Esophagus muscularis mucosa (tissue), 4 donors: Measurements from ENCODE around the gene MAP1LC3B2.

ENCODE experiments used
- CTCF ChIP-seq, 3 experiments: fragments of 200-600 bp in 2 of 3; fragments of 450-650 bp in 1 of 3; sonication (generic) in 2 of 3; IDR thresholded peaks; one replicate each; pipeline ENCODE4 v1.5.1; 2017 to 2019; ENCODE audit warnings: antibody characterized with exemption in 3 of 3, mild to moderate bottlenecking in 2 of 3, moderate library complexity in 1 of 3
- EP300 ChIP-seq: sonication (generic); formaldehyde crosslinking; IDR thresholded peaks from one replicate; pipeline ENCODE4 v1.6.1; 2017; ENCODE audit warnings: antibody characterized with exemption
- POLR2A ChIP-seq: fragments of 450-650 bp; IDR thresholded peaks from one replicate; pipeline ENCODE4 v1.6.1; 2017; ENCODE audit warnings: antibody characterized with exemption, moderate library complexity, mild to moderate bottlenecking, low read depth
- POLR2AphosphoS5 ChIP-seq, 2 donors: sonication (generic); formaldehyde crosslinking; IDR thresholded peaks; one replicate each; pipeline ENCODE4 v1.6.1; 2017; ENCODE audit warnings: antibody characterized with exemption in 2 of 2

DNA sequence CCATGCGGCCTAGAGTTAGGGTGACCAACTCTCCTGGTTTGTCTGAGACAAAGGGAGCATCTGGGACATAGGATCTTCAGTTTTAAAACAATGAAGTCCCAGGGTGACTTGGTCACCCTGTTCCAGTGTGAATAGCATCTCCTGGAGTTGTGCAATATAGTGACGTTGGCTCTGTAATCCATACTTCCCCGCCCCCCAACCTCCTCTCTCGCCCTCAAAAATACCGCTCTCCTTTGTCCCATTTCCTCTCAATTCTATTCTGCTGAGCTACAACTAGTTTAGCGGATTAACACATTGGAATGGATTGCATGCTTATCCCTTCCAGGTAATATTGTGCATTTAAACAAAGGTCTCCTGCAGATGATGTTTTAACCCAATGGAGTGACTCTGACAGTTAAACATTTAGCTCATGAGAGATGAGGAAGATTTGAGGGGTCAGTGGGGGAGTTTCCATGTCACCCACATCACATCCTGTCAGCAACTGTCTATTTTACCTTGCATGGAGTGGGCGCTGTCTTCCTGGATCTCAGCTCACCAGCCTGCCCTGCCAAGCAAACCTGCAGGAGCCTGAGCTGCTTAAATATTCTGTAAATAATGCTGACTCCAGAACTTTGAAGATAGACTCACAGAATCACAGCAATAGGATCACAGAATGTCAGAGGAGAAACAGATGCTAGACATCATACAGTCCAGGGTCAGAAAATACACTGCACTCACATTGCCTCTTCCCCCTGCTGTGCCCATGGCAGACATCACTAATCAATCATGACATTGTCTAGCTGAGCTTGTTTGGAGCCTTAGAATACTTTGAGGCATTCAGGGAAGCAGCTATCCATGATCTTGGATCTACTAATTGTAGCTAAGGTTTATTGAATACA lies 43.0 kb downstream of the MAP1LC3B2 start:
- no peak for TF ChIP-seq CTCF (IDR thresholded peaks at IDR 0.05)
- no peak for TF ChIP-seq POLR2A
- TF ChIP-seq POLR2AphosphoS5 (IDR thresholded peaks at IDR 0.05), result no peak
- no peak for TF ChIP-seq EP300
